K562 (cell line): ENCODE data around the gene PCDH12.

Experiments
- HCFC1 ChIP-seq: IDR thresholded peaks from 2 replicates; pipeline ENCODE4 v1.6.1; 2012; ENCODE audit warnings: low read depth, low read length, improper control_type of control experiment
- PCBP2 ChIP-seq: fragments of 200-400 bp; formaldehyde crosslinking; IDR thresholded peaks from 2 replicates; pipeline ENCODE4 v1.6.1; 2018; ENCODE audit warnings: low read length, low read depth, mild to moderate bottlenecking, moderate library complexity; ENCODE audit not compliant: poor library complexity, severe bottlenecking
- POLR2A ChIP-seq: fragments of 450-650 bp; conservative IDR thresholded peaks from 2 replicates; pipeline ENCODE4 v1.6.1; 2016
- POU5F1 ChIP-seq: fragments of 150-350 bp; IDR thresholded peaks from 2 replicates; pipeline ENCODE4 v1.6.1; 2014; ENCODE audit warnings: borderline replicate concordance, low read length, low read depth, mild to moderate bottlenecking; ENCODE audit not compliant: partially characterized antibody
- TEAD1 ChIP-seq, 2 experiments: fragments of 450-650 bp in 1 of 2; sonication (generic) in 1 of 2; formaldehyde crosslinking; IDR thresholded peaks; 2 replicates each; pipeline versions ENCODE4 v1.4.0 to v1.8.0; 2020 to 2022; ENCODE audit warnings: mild to moderate bottlenecking in 2 of 2, missing genetic modification reagents in 1 of 2
- TF ChIP-seq, protein P1 (sequence below), 3 experiments: IDR thresholded peaks in 2 of 3; conservative IDR thresholded peaks in 1 of 3; 2 replicates each; pipeline ENCODE4 v1.5.1; 2011 to 2012; ENCODE audit warnings: low read length in 3 of 3, mild to moderate bottlenecking in 3 of 3, control low read depth in 2 of 3, improper control_type of control experiment in 1 of 3, inconsistent platforms in 1 of 3, low read depth in 1 of 3, mixed read lengths in 1 of 3, moderate library complexity in 1 of 3; ENCODE audit not compliant: insufficient read depth in 2 of 3

DNA sequence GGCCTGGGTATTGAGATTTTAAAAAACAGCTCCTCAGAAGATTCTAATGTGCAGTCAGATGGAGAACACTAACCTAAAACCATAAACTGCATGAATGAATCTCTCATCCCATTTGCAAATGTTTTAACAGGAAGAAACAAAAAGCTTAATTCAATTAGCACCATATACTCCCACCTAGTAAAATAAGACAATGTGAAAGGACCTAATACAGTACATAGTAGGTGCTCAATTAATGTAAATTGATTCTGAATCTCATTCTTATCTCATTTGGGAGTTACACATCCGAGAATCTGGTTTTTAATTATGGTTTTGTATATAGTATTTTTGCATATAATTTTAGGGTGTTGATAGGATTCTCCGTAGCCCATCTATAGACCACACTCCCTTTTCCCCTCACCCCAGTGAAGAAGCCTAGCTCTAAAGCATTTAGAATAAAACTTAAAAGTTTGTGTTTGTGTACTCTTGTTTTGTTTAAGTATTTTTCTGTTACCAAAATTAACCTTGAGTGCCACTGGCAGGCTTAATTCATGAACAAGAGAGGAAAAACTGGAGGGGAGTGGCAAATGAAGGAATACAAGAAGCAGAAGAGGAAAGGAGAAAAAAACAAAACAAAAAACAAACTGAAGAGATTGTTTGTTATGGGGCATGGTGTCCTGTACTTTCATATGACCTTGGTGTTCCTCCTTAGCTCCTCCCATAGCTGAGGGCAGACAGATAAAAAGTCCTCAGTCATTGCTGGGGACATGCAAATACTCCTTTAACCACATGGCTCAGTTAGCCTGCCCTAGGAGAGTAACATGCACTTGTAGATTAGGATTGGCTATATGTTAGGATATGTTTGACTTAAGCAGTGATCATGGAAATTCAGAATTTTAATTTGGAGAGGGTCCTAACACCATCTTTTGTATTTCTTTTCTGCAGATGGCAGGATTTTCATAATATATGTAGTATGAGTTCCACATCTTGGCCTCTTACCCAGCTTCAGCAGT, 12.1 kb upstream of the PCDH12 start:
- TF ChIP-seq PCBP2 (no peak), HCFC1 (no peak), POU5F1 (no peak), POLR2A (peak; percentile 70), TEAD1 (CRISPR knock-in tag; IDR thresholded peaks at IDR 0.05) (no peak)
- TF ChIP-seq, protein P1, sequence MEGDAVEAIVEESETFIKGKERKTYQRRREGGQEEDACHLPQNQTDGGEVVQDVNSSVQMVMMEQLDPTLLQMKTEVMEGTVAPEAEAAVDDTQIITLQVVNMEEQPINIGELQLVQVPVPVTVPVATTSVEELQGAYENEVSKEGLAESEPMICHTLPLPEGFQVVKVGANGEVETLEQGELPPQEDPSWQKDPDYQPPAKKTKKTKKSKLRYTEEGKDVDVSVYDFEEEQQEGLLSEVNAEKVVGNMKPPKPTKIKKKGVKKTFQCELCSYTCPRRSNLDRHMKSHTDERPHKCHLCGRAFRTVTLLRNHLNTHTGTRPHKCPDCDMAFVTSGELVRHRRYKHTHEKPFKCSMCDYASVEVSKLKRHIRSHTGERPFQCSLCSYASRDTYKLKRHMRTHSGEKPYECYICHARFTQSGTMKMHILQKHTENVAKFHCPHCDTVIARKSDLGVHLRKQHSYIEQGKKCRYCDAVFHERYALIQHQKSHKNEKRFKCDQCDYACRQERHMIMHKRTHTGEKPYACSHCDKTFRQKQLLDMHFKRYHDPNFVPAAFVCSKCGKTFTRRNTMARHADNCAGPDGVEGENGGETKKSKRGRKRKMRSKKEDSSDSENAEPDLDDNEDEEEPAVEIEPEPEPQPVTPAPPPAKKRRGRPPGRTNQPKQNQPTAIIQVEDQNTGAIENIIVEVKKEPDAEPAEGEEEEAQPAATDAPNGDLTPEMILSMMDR (IDR thresholded peaks at IDR 0.05 in 2 of 3, conservative IDR thresholded peaks at IDR 0.05 in 1 of 3; ENCODE audit: insufficient read depth in 2 of 3, low read depth in 1 of 3, low read length in 3 of 3), result no peak
